Ascending aorta (tissue), 2 donors: ENCODE measurements around the gene TP53I3. TPM values are rescaled to one million over a fixed set of nuclear protein-coding genes. Genes with fewer than 3 reads are reported as not detected.
A peak's percentile ranks its signal among the peaks of the same experiment; 100 is the strongest.

Experiments used
- DNase-seq, 2 donors: peaks; one replicate each; pipeline ENCODE4 v3.0.0-alpha.2; 2019; ENCODE audit warnings: low spot score in 2 of 2
- H3K27ac ChIP-seq, 2 donors: fragments of 200-600 bp; sonication (generic); one replicate each; pipeline ENCODE4 v1.5.1; 2016 to 2017; ENCODE audit warnings: mild to moderate bottlenecking in 1 of 2
- H3K27me3 ChIP-seq: fragments of 200-600 bp; sonication (generic); one replicate; pipeline ENCODE4 v1.5.1; 2017
- H3K36me3 ChIP-seq, 2 donors: fragments of 200-600 bp; sonication (generic); one replicate each; pipeline ENCODE4 v1.5.1; 2016
- H3K4me1 ChIP-seq, 2 donors: fragments of 200-600 bp; sonication (generic); one replicate each; pipeline ENCODE4 v1.5.1; 2016 to 2017; ENCODE audit warnings: mild to moderate bottlenecking in 1 of 2
- H3K4me3 ChIP-seq, 2 donors: fragments of 200-600 bp; sonication (generic); one replicate each; pipeline ENCODE4 v1.5.1; 2016 to 2017; ENCODE audit warnings: mild to moderate bottlenecking in 1 of 2
- H3K9me3 ChIP-seq, 2 donors: fragments of 200-600 bp; sonication (generic); one replicate each; pipeline ENCODE4 v1.5.1; 2016
- CTCF ChIP-seq, 3 experiments: fragments of 200-600 bp in 2 of 3; fragments of 450-650 bp in 1 of 3; sonication (generic) in 2 of 3; IDR thresholded peaks; one replicate each; pipeline ENCODE4 v1.5.1; 2016 to 2019; ENCODE audit warnings: antibody characterized with exemption in 3 of 3, mild to moderate bottlenecking in 1 of 3, moderate library complexity in 1 of 3
- intact Hi-C: fragments of 100-400 bp; cut with DNase I; formaldehyde crosslinking; loops from one replicate; pipeline ENCODE4 v1.15.1; 2023
- total RNA-seq: library from RNA; depleted of rRNA; stranded (reverse); fragments of >200 nt; gene quantifications from one replicate; pipeline ENCODE4 v1.1.0, GENCODE V29; 2016

Gene TP53I3
- total RNA-seq, 1 donor from 2014 or later = 1.6 TPM

- intact Hi-C loops = loop anchor here (1.0 to 2.0 kb wide), 4 partner anchors 8 to 149 kb away; partner anchors contain the start of genes ATAD2B, FAM228B, PFN4 and TP53I3
- Histone ChIP-seq H3K4me3 (peak within 1 kb of the TSS; percentile 57 to 79), H3K27ac (peak within 1 kb of the TSS; percentile 92 to 94), H3K9me3 (no peaks in the 10 kb centered on the region), H3K4me1 (peaks cover 2 to 4% of the 10 kb centered on the region in 2 donors), H3K27me3 (no peaks in the 10 kb centered on the region), H3K36me3 (peaks cover 6 to 25% of the 10 kb centered on the region in 2 donors)
- peak; percentile 98 to 99 for DNase-seq
- TF ChIP-seq CTCF (IDR thresholded peaks at IDR 0.05) = no peak
Observed at GRCh38 chr2:24075915-24076848, 8.5 kb downstream of the TP53I3 start, which contains the start of gene SF3B6. SF3B6 (minus strand) TSS chr2:24076326; CDS start chr2:24076229, 97 bp downstream.

GRCh38 chr2:24075259-24075658 lies 9.4 kb downstream of the TP53I3 start:
- no peaks in the 10 kb centered on the region for H3K9me3 ChIP-seq
- DNase-seq = no peak
- H3K4me3 ChIP-seq = peak overlapping the region; percentile 57 to 79
- H3K4me1 ChIP-seq = peaks cover 2 to 4% of the 10 kb centered on the region in 2 donors
- H3K27ac ChIP-seq = peak overlapping the region; percentile 92 to 94
- H3K36me3 ChIP-seq = peaks cover 0 to 23% of the 10 kb centered on the region in 2 donors
- TF ChIP-seq CTCF (IDR thresholded peaks at IDR 0.05) = no peak
- H3K27me3 ChIP-seq = no peaks in the 10 kb centered on the region
- intact Hi-C loops = no loop called here

GRCh38 chr2:24073816-24074215 lies 10.8 kb downstream of the TP53I3 start:
- Histone ChIP-seq H3K27ac (no peak overlapping the region), H3K4me3 (no peak overlapping the region), H3K27me3 (no peaks in the 10 kb centered on the region), H3K9me3 (no peaks in the 10 kb centered on the region), H3K36me3 (peaks cover 4 to 35% of the 10 kb centered on the region in 2 donors), H3K4me1 (peaks cover 2 to 4% of the 10 kb centered on the region in 2 donors)
- intact Hi-C loops = no loop called here
- DNase-seq = no peak
- no peak for TF ChIP-seq CTCF (IDR thresholded peaks at IDR 0.05)

- H3K36me3 ChIP-seq = peaks cover 18 to 51% of the 10 kb centered on the region in 2 donors
- intact Hi-C loops = no loop called here
Observed at GRCh38 chr2:24072259-24072658, 12.4 kb downstream of the TP53I3 start.

GRCh38 chr2:24065341-24065740 lies 19.3 kb downstream of the TP53I3 start:
- Histone ChIP-seq H3K27me3 (no peaks in the 10 kb centered on the region), H3K4me1 (no peaks in the 10 kb centered on the region), H3K9me3 (no peaks in the 10 kb centered on the region), H3K4me3 (no peak overlapping the region), H3K27ac (no peak overlapping the region), H3K36me3 (peaks cover 27 to 59% of the 10 kb centered on the region in 2 donors)
- no peak for DNase-seq
- no peak for TF ChIP-seq CTCF (IDR thresholded peaks at IDR 0.05)
- intact Hi-C loops = no loop called here

More at GRCh38 chr2:24072259-24072658, 12.4 kb downstream of the TP53I3 start:
- Histone ChIP-seq H3K27ac (no peak overlapping the region), H3K4me3 (no peak overlapping the region), H3K9me3 (no peaks in the 10 kb centered on the region), H3K27me3 (no peaks in the 10 kb centered on the region), H3K4me1 (peaks cover 2 to 4% of the 10 kb centered on the region in 2 donors)
- no peak for DNase-seq
- TF ChIP-seq CTCF (IDR thresholded peaks at IDR 0.05) = no peak
